ENCODE measurements around the gene CLDN18. TPM values are rescaled to one million over a fixed set of nuclear protein-coding genes. Genes with fewer than 3 reads are reported as not detected.

Gene CLDN18
- total and polyA plus RNA-seq, 2 of the 8 experiments (the other 6 are each of a cell fraction or from before 2014, with no cell fraction given), result not detected

DNA sequence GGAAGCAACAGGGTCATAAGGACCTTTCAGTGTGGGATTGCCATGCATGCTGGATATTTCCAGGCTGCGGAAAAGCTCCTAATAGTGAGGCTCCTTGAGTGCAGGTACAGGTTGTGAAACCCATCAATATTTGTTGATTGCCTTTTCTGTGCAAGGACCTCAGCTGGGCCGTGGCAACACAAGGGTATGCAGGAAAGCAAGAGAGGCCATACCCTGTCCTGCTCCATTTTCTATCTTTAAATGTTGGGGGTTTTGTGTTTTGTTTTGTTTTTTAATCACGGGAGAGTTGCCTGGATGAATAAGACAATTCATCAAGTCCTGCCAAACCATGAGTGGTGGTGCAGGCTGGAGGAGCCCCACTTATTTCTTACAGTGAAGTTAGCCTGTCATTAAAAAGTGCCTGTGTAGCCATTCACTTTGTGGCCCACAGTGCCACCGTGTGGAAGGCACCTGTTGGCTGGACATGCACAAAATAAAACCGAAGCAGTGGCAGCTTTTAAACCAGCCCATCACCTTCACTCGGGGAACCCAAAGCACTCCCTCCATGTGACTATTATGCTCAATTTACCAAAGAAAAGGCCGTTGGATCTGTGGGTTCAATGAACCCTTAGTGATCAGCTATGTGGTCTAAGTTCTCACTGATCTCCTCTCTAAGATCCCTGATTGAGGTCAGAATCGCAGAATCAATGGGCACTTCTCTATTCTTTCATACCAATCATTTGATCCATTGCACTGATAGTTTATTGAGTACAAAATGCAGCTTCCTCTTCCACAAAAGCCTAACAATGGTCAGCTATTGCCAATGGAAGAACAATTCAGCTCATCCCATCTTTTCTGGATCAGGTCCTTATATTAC lies 42.2 kb downstream of the CLDN18 start:
- Histone ChIP-seq H3K79me2 (ENCODE audit: control insufficient read depth in 1 of 2, insufficient read depth in 2 of 2, low read length in 2 of 2) (no peaks in the 10 kb centered on the region), H3K18ac (ENCODE audit: extremely low read depth, low read length) (no peak overlapping the region), H2BK5ac (ENCODE audit: low read depth, low read length) (no peak overlapping the region), H2BK120ac (replicated peaks; ENCODE audit: low read depth, low read length) (no peak overlapping the region), H3K23ac (ENCODE audit: insufficient read length) (no peak overlapping the region), H3K4me1 (replicated peaks in 1 of 4; ENCODE audit: control insufficient read depth in 3 of 4, insufficient read depth in 4 of 4, low read length in 3 of 4) (peaks cover 0 to 3% (median 1%) of the 10 kb centered on the region in 4 experiments; a peak in 3 of 7 replicates), H3K56ac (replicated peaks; ENCODE audit: insufficient read length, low read depth, low read length) (no peak overlapping the region), H2AFZ (ENCODE audit: low read length) (no peak overlapping the region), H2AK5ac (ENCODE audit: low read depth, low read length) (no peak overlapping the region), H4K91ac (replicated peaks; ENCODE audit: insufficient read length, low read length) (no peak overlapping the region), H3K36me3 (ENCODE audit: control insufficient read depth in 2 of 4, insufficient read depth in 4 of 4, low read length in 3 of 4) (no peaks in the 10 kb centered on the region), H4K8ac (ENCODE audit: extremely low read depth, insufficient read depth, low read length) (no peak overlapping the region), H3K14ac (ENCODE audit: insufficient read length) (no peak overlapping the region), H3K4me3 (ENCODE audit: extremely low read depth in 1 of 4, insufficient read depth in 2 of 4, low read depth in 3 of 4, low read length in 4 of 4) (no peak overlapping the region), H2BK12ac (ENCODE audit: low read depth, low read length) (no peak overlapping the region), H4K20me1 (replicated peaks in 1 of 2; ENCODE audit: control insufficient read depth in 1 of 2, insufficient read depth in 2 of 2, low read length in 2 of 2) (peaks cover 0 to 3% of the 10 kb centered on the region in 2 experiments), H4K5ac (ENCODE audit: insufficient read length, low read depth, low read length) (no peak overlapping the region), H3K27ac (ENCODE audit: low read depth, low read length) (no peak overlapping the region), H3K4me2 (ENCODE audit: insufficient read depth in 1 of 2, low read depth in 2 of 2, low read length in 2 of 2) (no peak overlapping the region), H3K9me3 (ENCODE audit: insufficient read depth in 2 of 2, low read depth in 1 of 2, low read length in 1 of 2) (no peaks in the 10 kb centered on the region), H3K79me1 (ENCODE audit: low read depth, low read length) (no peaks in the 10 kb centered on the region), H2BK15ac (ENCODE audit: low read length) (no peak overlapping the region), H3K23me2 (ENCODE audit: low read depth, low read length) (peaks cover 5% of the 10 kb centered on the region; the same call in 1 of the 2 replicates), H2BK20ac (ENCODE audit: low read length) (no peak overlapping the region), H3K9ac (replicated peaks in 1 of 4; ENCODE audit: extremely low read depth in 1 of 4, low read depth in 3 of 4, low read length in 3 of 4) (no peak overlapping the region), H3K27me3 (replicated peaks in 1 of 4; ENCODE audit: control insufficient read depth in 3 of 4, extremely low read depth in 1 of 4, insufficient read depth in 3 of 4, low read length in 3 of 4) (no peaks in the 10 kb centered on the region), H3K4ac (replicated peaks; ENCODE audit: insufficient read length, low read depth, low read length) (no peak overlapping the region)
- DNase-seq (ENCODE audit: low read depth in 1 of 2, low spot score in 2 of 2) (no peak), FAIRE-seq (peak; percentile 45)
- ChIA-PET CTCF (ENCODE audit: partially characterized antibody) (interaction anchor here (0.6 to 2.8 kb wide), 49 partner anchors 9 to 1284 kb away, joined by 3 to 15 read pairs (median 4); partner anchors contain the start of genes ARMC8 and CLDN18), POLR2A (ENCODE audit: partially characterized antibody) (interaction anchor here (0.9 to 1.4 kb wide), 2 partner anchors 11 to 67 kb away, joined by 3 to 4 read pairs; no protein-coding TSS in a partner anchor)
- TF ChIP-seq RAD21 (IDR thresholded peaks at IDR 0.05 in 1 of 2, conservative IDR thresholded peaks at IDR 0.05 in 1 of 2; ENCODE audit: low read depth in 2 of 2, low read length in 2 of 2) (peak; percentile 76 to 81), CREB1 (IDR thresholded peaks at IDR 0.05) (0 out of 2 replicates have a peak, but pooled peaks have one; percentile 28), RBBP5 (IDR thresholded peaks at IDR 0.05; ENCODE audit: borderline replicate concordance, low read depth, low read length) (no peak), TEAD4 (IDR thresholded peaks at IDR 0.05; ENCODE audit: low read depth, low read length) (0 out of 2 replicates have a peak, but pooled peaks have one; percentile 39)
- TF ChIP-seq, protein P1, sequence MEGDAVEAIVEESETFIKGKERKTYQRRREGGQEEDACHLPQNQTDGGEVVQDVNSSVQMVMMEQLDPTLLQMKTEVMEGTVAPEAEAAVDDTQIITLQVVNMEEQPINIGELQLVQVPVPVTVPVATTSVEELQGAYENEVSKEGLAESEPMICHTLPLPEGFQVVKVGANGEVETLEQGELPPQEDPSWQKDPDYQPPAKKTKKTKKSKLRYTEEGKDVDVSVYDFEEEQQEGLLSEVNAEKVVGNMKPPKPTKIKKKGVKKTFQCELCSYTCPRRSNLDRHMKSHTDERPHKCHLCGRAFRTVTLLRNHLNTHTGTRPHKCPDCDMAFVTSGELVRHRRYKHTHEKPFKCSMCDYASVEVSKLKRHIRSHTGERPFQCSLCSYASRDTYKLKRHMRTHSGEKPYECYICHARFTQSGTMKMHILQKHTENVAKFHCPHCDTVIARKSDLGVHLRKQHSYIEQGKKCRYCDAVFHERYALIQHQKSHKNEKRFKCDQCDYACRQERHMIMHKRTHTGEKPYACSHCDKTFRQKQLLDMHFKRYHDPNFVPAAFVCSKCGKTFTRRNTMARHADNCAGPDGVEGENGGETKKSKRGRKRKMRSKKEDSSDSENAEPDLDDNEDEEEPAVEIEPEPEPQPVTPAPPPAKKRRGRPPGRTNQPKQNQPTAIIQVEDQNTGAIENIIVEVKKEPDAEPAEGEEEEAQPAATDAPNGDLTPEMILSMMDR (IDR thresholded peaks at IDR 0.05; ENCODE audit: control extremely low read depth in 1 of 3, insufficient read depth in 1 of 3, low read depth in 1 of 3, low read length in 3 of 3), result peak; percentile 74 to 81 (median 81)
- TF ChIP-seq, protein P2, sequence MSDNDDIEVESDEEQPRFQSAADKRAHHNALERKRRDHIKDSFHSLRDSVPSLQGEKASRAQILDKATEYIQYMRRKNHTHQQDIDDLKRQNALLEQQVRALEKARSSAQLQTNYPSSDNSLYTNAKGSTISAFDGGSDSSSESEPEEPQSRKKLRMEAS (IDR thresholded peaks at IDR 0.05), result no peak
- WGBS, 2 experiments (ENCODE audit: extremely low coverage in 1 of 2, insufficient coverage in 1 of 2, insufficient read length in 1 of 2, insufficient replicate concordance in 2 of 2, low coverage in 1 of 2, low lambda C conversion rate in 2 of 2, missing lambda C conversion rate in 1 of 2), result 66% methylated on average over 8 of the region's 8 CpGs; no CpG with 5 or more reads in 1 of the 2 experiments
